Sigmoid colon (tissue), 4 donors: Measurements from ENCODE around the gene SPINK4.

ENCODE experiments used
- EP300 ChIP-seq, 4 donors: sonication (generic); formaldehyde crosslinking; IDR thresholded peaks; one replicate each; pipeline ENCODE4 v1.6.1; 2017; ENCODE audit warnings: antibody characterized with exemption in 4 of 4
- POLR2A ChIP-seq, 2 donors: fragments of 450-650 bp; IDR thresholded peaks; one replicate each; pipeline ENCODE4 v1.6.1; 2016; ENCODE audit warnings: antibody characterized with exemption in 2 of 2, mild to moderate bottlenecking in 2 of 2, moderate library complexity in 2 of 2
- TF ChIP-seq, protein P1 (sequence below), 4 experiments: fragments of 450-650 bp in 3 of 4; fragments of 200-600 bp in 1 of 4; IDR thresholded peaks; one replicate each; pipeline ENCODE4 v1.5.1; 2016 to 2019; ENCODE audit warnings: antibody characterized with exemption in 4 of 4, mild to moderate bottlenecking in 3 of 4, moderate library complexity in 2 of 4

DNA sequence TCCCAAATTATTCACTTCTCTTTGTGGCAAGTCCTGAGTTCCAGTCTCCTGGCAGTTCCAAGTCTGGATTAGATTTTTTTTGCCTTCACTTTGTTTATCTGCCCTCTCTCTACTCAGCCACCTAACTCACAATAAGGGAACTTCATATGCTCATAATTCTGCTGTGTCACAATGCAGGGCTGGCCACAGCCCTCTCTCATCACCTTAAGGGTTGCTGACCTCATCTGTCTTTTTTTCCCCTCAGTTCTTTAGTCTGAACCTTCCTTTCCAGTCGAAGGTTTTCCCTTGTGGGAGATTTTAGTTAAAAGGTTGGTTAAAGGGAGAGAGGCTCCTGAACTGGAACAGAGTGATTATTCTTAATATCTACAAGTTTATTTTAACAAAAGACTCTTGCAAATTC, 20.4 kb downstream of the SPINK4 start:
- TF ChIP-seq, protein P1, sequence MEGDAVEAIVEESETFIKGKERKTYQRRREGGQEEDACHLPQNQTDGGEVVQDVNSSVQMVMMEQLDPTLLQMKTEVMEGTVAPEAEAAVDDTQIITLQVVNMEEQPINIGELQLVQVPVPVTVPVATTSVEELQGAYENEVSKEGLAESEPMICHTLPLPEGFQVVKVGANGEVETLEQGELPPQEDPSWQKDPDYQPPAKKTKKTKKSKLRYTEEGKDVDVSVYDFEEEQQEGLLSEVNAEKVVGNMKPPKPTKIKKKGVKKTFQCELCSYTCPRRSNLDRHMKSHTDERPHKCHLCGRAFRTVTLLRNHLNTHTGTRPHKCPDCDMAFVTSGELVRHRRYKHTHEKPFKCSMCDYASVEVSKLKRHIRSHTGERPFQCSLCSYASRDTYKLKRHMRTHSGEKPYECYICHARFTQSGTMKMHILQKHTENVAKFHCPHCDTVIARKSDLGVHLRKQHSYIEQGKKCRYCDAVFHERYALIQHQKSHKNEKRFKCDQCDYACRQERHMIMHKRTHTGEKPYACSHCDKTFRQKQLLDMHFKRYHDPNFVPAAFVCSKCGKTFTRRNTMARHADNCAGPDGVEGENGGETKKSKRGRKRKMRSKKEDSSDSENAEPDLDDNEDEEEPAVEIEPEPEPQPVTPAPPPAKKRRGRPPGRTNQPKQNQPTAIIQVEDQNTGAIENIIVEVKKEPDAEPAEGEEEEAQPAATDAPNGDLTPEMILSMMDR (IDR thresholded peaks at IDR 0.05), result no peak
- TF ChIP-seq POLR2A (IDR thresholded peaks at IDR 0.05) (no peak), EP300 (IDR thresholded peaks at IDR 0.05) (no peak)
